Vagina (tissue), 2 donors: Measurements from ENCODE around the gene PSMD6. TPM values are rescaled to one million over a fixed set of nuclear protein-coding genes. Genes with fewer than 3 reads are reported as not detected.

ENCODE experiments used
- DNase-seq, 2 donors: peaks; one replicate each; pipeline ENCODE4 v3.0.0-alpha.2; 2017; ENCODE audit errors: extremely low spot score in 2 of 2
- H3K27ac ChIP-seq: fragments of 200-600 bp; sonication (generic); one replicate; pipeline ENCODE4 v1.5.1; 2019
- H3K27me3 ChIP-seq: fragments of 200-600 bp; sonication (generic); one replicate; pipeline ENCODE4 v1.5.1; 2019
- H3K36me3 ChIP-seq, 2 donors: fragments of 200-600 bp; sonication (generic); one replicate each; pipeline ENCODE4 v1.5.1; 2017 to 2019
- H3K4me1 ChIP-seq: fragments of 200-600 bp; sonication (generic); one replicate; pipeline ENCODE4 v1.5.1; 2019
- H3K4me3 ChIP-seq, 2 donors: fragments of 200-600 bp; sonication (generic); 1 replicate in 1 of 2; 2 replicates in 1 of 2; pipeline ENCODE4 v1.5.1; 2016 to 2019
- H3K9me3 ChIP-seq: fragments of 200-600 bp; sonication (generic); one replicate; pipeline ENCODE4 v1.5.1; 2019
- POLR2A ChIP-seq, 2 donors: fragments of 450-650 bp; IDR thresholded peaks; one replicate each; pipeline ENCODE4 v1.6.1; 2017; ENCODE audit warnings: antibody characterized with exemption in 2 of 2, mild to moderate bottlenecking in 2 of 2, moderate library complexity in 2 of 2
- POLR2AphosphoS5 ChIP-seq, 2 donors: sonication (generic); formaldehyde crosslinking; IDR thresholded peaks; one replicate each; pipeline ENCODE4 v1.9.0; 2017; ENCODE audit warnings: antibody characterized with exemption in 2 of 2, mild to moderate bottlenecking in 2 of 2, low read depth in 1 of 2; ENCODE audit not compliant: insufficient read depth in 1 of 2
- intact Hi-C: fragments of 100-400 bp; cut with DNase I; formaldehyde crosslinking; loops from one replicate; pipeline ENCODE4 v1.15.1; 2023
- total RNA-seq: library from RNA; depleted of rRNA; stranded (reverse); fragments of >200 nt; gene quantifications from one replicate; pipeline ENCODE4 v1.2.3, GENCODE V29; 2016
- TF ChIP-seq, protein P1 (sequence below), 3 experiments: fragments of 450-650 bp in 2 of 3; fragments of 200-600 bp in 1 of 3; sonication (generic) in 1 of 3; IDR thresholded peaks; one replicate each; pipeline ENCODE4 v1.5.1; 2017 to 2019; ENCODE audit warnings: antibody characterized with exemption in 3 of 3, mild to moderate bottlenecking in 2 of 3, moderate library complexity in 2 of 3

Gene PSMD6
- total RNA-seq, 1 donor from 2014 or later: 50.3 TPM

DNA sequence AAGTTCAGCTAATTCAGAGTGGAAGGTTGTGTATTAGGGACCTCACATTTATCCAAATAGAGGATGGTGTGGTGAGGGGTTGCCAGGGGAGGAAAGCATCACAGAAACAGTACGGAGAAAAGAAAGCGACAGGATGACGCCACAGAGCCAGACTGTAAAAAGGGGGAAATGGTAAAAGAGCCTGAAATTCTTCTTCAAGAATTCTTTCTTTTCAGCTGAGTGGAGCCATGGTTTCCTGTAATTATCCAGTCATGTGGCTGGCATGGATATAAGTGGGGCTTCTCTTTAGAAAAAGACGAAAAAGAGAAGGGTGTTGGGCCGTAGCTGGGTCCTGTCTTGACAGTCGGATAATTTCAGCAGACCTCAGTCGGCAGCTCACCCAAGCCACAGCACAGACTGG lies 24.5 kb upstream of the PSMD6 start:
- TF ChIP-seq, protein P1, sequence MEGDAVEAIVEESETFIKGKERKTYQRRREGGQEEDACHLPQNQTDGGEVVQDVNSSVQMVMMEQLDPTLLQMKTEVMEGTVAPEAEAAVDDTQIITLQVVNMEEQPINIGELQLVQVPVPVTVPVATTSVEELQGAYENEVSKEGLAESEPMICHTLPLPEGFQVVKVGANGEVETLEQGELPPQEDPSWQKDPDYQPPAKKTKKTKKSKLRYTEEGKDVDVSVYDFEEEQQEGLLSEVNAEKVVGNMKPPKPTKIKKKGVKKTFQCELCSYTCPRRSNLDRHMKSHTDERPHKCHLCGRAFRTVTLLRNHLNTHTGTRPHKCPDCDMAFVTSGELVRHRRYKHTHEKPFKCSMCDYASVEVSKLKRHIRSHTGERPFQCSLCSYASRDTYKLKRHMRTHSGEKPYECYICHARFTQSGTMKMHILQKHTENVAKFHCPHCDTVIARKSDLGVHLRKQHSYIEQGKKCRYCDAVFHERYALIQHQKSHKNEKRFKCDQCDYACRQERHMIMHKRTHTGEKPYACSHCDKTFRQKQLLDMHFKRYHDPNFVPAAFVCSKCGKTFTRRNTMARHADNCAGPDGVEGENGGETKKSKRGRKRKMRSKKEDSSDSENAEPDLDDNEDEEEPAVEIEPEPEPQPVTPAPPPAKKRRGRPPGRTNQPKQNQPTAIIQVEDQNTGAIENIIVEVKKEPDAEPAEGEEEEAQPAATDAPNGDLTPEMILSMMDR (IDR thresholded peaks at IDR 0.05): no peak
- TF ChIP-seq POLR2AphosphoS5 (IDR thresholded peaks at IDR 0.05; ENCODE audit: insufficient read depth in 1 of 2, low read depth in 1 of 2) (no peak), POLR2A (IDR thresholded peaks at IDR 0.05) (no peak)
- intact Hi-C loops: no loop called here
- H3K4me3 ChIP-seq: no peak overlapping the region
- no peaks in the 10 kb centered on the region for H3K4me1 ChIP-seq
- no peaks in the 10 kb centered on the region for H3K36me3 ChIP-seq
- no peaks in the 10 kb centered on the region for H3K9me3 ChIP-seq
- no peak overlapping the region for H3K27ac ChIP-seq
- no peaks in the 10 kb centered on the region for H3K27me3 ChIP-seq
- DNase-seq: no peak

DNA sequence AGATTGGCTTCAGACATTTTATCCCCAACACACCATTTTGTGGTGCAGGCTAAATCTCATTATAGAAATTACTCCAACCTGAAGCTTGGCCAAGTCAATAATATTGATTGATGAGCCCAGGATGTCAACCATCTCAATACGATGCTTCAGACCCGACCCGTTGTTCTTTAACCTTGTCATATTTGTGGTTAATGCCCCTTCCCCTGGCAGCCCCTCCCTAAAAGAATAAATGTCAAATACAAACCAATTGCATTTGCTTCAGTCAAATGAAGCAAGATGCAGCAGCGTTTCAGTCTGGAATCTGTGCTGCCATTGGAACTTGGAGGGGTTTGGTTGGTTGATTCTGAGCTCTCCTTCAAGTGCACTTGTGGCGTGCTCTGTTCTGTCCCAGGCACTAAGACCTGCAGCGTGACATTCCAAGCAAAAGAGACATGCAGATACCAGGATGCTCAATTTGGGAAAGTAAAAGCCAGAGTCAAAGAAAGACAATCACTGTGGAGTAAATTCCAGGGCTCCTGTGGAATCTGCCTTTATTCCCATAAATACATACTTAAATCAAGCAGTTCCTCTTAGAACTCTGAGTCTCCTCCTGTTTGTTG lies 23.8 kb upstream of the PSMD6 start:
- TF ChIP-seq POLR2AphosphoS5 (IDR thresholded peaks at IDR 0.05; ENCODE audit: insufficient read depth in 1 of 2, low read depth in 1 of 2) (no peak), POLR2A (IDR thresholded peaks at IDR 0.05) (no peak)
- TF ChIP-seq, protein P1 (IDR thresholded peaks at IDR 0.05): no peak

DNA sequence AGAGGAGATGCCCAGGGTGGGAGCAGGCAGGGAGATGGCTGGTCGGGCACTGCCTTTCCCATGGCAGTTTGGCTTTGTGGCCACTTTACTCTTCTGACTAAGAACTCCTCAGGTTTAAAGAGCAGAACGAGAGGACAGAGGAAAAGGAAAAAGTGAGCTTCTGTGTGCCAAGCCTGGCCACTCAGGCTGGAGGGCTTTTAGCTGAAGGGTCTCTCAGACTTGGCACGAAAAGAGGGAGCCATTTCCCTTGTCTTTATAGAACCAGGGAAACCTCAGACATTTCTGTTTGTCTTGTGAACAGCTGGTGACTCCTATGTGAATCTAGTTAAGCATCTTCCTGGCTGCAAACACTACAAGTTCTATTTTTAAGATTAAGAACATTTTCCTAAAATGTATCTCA lies 23.3 kb upstream of the PSMD6 start:
- DNase-seq: no peak
- intact Hi-C loops: no loop called here

More for the DNA sequence above, 23.8 kb upstream of the PSMD6 start:
- no peak overlapping the region for H3K4me3 ChIP-seq
- H3K27ac ChIP-seq: no peak overlapping the region
- DNase-seq: no peak
- H3K9me3 ChIP-seq: no peaks in the 10 kb centered on the region
- no peaks in the 10 kb centered on the region for H3K36me3 ChIP-seq
- no peaks in the 10 kb centered on the region for H3K4me1 ChIP-seq
- H3K27me3 ChIP-seq: no peaks in the 10 kb centered on the region
- intact Hi-C loops: no loop called here

DNA sequence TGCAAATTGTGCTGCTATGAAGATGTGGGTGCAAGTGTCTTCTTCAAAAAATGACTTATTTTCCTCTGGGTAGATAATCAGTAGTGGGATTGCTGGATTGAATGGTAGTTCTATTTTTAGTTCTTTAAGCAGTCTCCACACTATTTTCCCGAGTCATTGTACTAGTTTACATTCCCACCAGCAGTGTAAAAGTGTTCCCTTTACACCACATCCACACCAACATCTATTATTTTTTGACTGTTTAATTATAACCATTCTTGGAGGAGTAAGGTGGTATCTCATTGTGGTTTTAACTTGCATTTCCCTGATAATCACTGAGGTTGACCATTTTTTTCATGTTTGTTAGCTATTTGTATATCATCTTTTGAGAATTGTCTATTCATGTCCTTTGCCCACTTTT lies 19.7 kb upstream of the PSMD6 start:
- Histone ChIP-seq H3K27ac (no peak overlapping the region), H3K27me3 (no peaks in the 10 kb centered on the region), H3K36me3 (no peaks in the 10 kb centered on the region), H3K4me3 (no peak overlapping the region), H3K9me3 (no peaks in the 10 kb centered on the region), H3K4me1 (no peaks in the 10 kb centered on the region)
- no peak for DNase-seq
- intact Hi-C loops: no loop called here
- no peak for TF ChIP-seq POLR2AphosphoS5 (IDR thresholded peaks at IDR 0.05; ENCODE audit: insufficient read depth in 1 of 2, low read depth in 1 of 2)
- TF ChIP-seq, protein P1 (IDR thresholded peaks at IDR 0.05): no peak

More for the DNA sequence above, 23.3 kb upstream of the PSMD6 start:
- TF ChIP-seq, protein P1 (IDR thresholded peaks at IDR 0.05): no peak
- no peak for TF ChIP-seq POLR2A (IDR thresholded peaks at IDR 0.05)
- Histone ChIP-seq H3K36me3 (no peaks in the 10 kb centered on the region), H3K27me3 (no peaks in the 10 kb centered on the region), H3K9me3 (no peaks in the 10 kb centered on the region), H3K4me1 (no peaks in the 10 kb centered on the region), H3K27ac (no peak overlapping the region), H3K4me3 (no peak overlapping the region)

DNA sequence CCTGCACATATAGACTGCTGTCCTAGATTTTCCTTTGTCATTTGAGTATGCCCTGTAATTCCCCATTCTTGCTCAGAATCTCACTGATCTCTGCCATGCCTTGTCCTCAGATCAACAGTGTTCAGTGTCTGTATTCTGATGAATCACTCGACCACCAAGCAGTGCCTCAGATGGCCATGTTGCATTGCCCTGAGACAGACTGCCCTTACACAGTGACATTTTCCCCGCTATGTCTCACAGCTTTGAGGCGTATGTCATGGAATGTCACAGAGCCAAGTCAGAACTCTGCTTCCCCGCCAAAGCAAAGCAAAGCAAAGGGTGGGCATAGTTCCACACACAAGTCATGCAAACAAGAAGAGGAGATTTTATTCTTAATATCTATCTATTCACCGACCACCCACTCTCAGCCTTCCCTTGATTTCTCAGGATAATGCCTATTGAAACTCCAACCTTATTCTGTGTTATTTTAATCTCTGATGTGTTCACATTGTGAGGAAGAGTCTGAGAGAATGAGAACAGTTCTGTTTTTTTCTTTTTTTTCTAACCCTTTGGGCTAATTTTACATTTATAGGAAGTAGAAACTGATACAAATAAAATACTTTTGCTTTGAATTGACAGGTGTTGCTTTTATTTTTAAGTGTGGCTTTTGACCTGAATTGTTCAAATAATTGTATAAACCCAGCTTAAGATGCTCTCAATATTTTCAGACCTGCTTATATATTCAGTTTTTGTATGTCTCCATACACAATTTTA lies 16.9 kb upstream of the PSMD6 start:
- no peak overlapping the region for H3K4me3 ChIP-seq
- no peaks in the 10 kb centered on the region for H3K36me3 ChIP-seq
- no peaks in the 10 kb centered on the region for H3K9me3 ChIP-seq
- H3K4me1 ChIP-seq: no peaks in the 10 kb centered on the region
- no peak for DNase-seq
- H3K27ac ChIP-seq: no peak overlapping the region
- intact Hi-C loops: loop anchor here (5.0 kb wide), 1 partner anchor 357 kb away; no protein-coding TSS in a partner anchor
- H3K27me3 ChIP-seq: no peaks in the 10 kb centered on the region
- TF ChIP-seq POLR2AphosphoS5 (IDR thresholded peaks at IDR 0.05; ENCODE audit: insufficient read depth in 1 of 2, low read depth in 1 of 2) (no peak), POLR2A (IDR thresholded peaks at IDR 0.05) (no peak)
- TF ChIP-seq, protein P1 (IDR thresholded peaks at IDR 0.05): no peak
